Measurements from ENCODE around the gene PID1. TPM values are rescaled to one million over a fixed set of nuclear protein-coding genes. Genes with fewer than 3 reads are reported as not detected.

PID1 gene
- total RNA-seq, 2 donors from 2014 or later = 30.2 to 40.3 TPM

DNA sequence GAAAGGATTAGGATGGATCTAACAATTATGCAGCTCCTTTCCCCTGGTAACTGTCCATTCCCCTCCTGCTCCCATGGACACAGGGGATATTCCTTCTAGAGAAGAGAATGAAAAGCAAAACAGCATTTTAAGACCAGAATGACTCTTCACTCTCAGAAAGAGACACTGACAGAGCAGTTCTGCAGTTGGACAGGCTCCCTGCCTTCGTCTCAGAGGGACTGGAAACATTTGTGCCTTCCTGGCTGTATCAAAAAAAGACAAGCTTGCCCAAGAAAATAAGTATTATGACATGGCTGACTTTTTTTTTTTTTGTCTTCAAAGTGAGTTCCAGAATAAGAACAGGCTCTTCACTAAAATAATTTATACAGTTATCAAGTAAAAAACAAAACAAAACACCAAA, 9.5 kb downstream of the PID1 start:
- H3K36me3 ChIP-seq = no peaks in the 10 kb centered on the region
- intact Hi-C loops (cut with DNase I) = no loop called here
- TF ChIP-seq, protein P1, sequence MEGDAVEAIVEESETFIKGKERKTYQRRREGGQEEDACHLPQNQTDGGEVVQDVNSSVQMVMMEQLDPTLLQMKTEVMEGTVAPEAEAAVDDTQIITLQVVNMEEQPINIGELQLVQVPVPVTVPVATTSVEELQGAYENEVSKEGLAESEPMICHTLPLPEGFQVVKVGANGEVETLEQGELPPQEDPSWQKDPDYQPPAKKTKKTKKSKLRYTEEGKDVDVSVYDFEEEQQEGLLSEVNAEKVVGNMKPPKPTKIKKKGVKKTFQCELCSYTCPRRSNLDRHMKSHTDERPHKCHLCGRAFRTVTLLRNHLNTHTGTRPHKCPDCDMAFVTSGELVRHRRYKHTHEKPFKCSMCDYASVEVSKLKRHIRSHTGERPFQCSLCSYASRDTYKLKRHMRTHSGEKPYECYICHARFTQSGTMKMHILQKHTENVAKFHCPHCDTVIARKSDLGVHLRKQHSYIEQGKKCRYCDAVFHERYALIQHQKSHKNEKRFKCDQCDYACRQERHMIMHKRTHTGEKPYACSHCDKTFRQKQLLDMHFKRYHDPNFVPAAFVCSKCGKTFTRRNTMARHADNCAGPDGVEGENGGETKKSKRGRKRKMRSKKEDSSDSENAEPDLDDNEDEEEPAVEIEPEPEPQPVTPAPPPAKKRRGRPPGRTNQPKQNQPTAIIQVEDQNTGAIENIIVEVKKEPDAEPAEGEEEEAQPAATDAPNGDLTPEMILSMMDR (IDR thresholded peaks at IDR 0.05) = no peak
- no peaks in the 10 kb centered on the region for H3K9me3 ChIP-seq
- H3K9ac ChIP-seq (ENCODE audit: low read depth in 2 of 2, low read length in 2 of 2) = no peak overlapping the region
- H3K27ac ChIP-seq = no peak overlapping the region
- no peak overlapping the region for H3K4me3 ChIP-seq
- H3K27me3 ChIP-seq = no peaks in the 10 kb centered on the region
- DNase-seq = no peak
- H3K4me1 ChIP-seq = no peaks in the 10 kb centered on the region

GRCh38 chr2:229261076-229261475, 10.0 kb downstream of the PID1 start:
- intact Hi-C loops (cut with DNase I) = no loop called here
- no peaks in the 10 kb centered on the region for H3K36me3 ChIP-seq
- TF ChIP-seq, protein P1 (IDR thresholded peaks at IDR 0.05) = no peak
- no peaks in the 10 kb centered on the region for H3K9me3 ChIP-seq
- no peaks in the 10 kb centered on the region for H3K4me1 ChIP-seq
- H3K27me3 ChIP-seq = no peaks in the 10 kb centered on the region
- H3K4me3 ChIP-seq = no peak overlapping the region
- no peak for DNase-seq
- H3K9ac ChIP-seq (ENCODE audit: low read depth in 2 of 2, low read length in 2 of 2) = no peak overlapping the region
- H3K27ac ChIP-seq = no peak overlapping the region

DNA sequence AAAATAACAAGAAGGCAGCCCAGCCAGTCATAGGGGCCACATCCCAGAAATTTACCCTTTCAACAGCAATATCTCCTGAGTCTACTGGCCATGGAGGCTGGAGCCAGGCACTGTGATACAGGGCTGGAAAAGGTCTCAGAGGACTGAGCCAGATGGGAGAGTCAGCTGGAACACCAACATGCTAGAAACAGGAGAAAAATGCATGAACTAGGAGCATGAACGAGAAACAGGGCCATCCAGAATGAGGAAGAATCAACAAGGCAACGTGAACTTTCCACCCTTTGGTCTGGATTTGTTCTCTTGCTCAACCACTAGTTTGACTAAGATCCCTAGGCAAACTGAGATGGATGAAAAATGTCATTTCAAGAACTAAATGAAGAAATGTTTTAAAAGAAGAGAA, 13.1 kb downstream of the PID1 start:
- intact Hi-C loops (cut with DNase I) = loop anchor here (5.0 kb wide), 1 partner anchor 41 kb away; no protein-coding TSS in a partner anchor
- Histone ChIP-seq H3K27ac (no peak overlapping the region), H3K4me1 (no peaks in the 10 kb centered on the region), H3K36me3 (no peaks in the 10 kb centered on the region), H3K4me3 (no peak overlapping the region), H3K9ac (ENCODE audit: low read depth in 2 of 2, low read length in 2 of 2) (no peak overlapping the region), H3K27me3 (no peaks in the 10 kb centered on the region), H3K9me3 (no peaks in the 10 kb centered on the region)
- TF ChIP-seq, protein P1 (IDR thresholded peaks at IDR 0.05) = no peak
- no peak for DNase-seq

DNA sequence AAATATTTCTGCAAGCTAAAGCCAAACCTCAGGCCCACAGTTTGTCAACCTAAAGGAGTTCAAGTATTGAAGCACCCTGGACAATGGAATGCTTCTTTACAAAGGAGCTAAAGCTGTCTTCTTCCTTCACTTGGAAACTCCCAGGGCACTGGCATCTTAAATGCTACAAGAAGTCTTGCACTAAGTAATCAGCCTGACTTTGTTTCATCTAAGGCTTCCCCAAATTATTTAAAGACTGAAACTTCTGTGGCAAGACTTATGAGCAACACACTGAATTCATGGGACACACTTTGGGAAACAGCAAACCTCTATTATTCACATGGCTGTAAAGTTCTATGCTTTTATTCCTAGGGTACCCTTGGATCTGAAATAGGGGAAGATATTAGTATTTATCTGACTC, 14.7 kb downstream of the PID1 start:
- no peaks in the 10 kb centered on the region for H3K27me3 ChIP-seq
- H3K9ac ChIP-seq (ENCODE audit: low read depth in 2 of 2, low read length in 2 of 2) = no peak overlapping the region
- no peaks in the 10 kb centered on the region for H3K36me3 ChIP-seq
- no peak overlapping the region for H3K4me3 ChIP-seq
- DNase-seq = no peak
- no peak overlapping the region for H3K27ac ChIP-seq
- H3K4me1 ChIP-seq = no peaks in the 10 kb centered on the region
- H3K9me3 ChIP-seq = no peaks in the 10 kb centered on the region
- TF ChIP-seq, protein P1 (IDR thresholded peaks at IDR 0.05) = no peak
- intact Hi-C loops (cut with DNase I) = loop anchor here (5.0 kb wide), 1 partner anchor 39 kb away; no protein-coding TSS in a partner anchor

DNA sequence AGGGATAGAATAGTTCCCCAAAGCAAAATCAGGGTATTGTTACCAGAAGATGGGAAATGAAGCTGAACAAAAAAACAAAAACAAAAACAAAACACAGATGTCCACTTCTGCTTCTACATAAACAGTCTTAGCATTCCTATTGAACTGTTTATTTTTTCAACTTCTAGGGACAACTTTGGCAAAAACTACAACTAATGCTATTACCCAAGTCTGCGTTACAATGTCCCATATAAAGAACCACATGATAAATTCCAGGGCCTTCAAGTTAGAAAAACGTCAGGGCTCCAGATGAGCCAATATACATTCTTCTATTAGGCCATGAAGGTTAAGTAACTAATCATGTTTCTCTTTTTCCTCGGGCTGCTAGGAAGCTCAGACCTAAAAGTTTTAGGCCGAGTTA, 16.9 kb downstream of the PID1 start:
- intact Hi-C loops (cut with DNase I) = no loop called here
- no peak overlapping the region for H3K4me3 ChIP-seq
- no peaks in the 10 kb centered on the region for H3K9me3 ChIP-seq
- no peaks in the 10 kb centered on the region for H3K36me3 ChIP-seq
- H3K9ac ChIP-seq (ENCODE audit: low read depth in 2 of 2, low read length in 2 of 2) = no peak overlapping the region
- no peak for DNase-seq
- no peaks in the 10 kb centered on the region for H3K4me1 ChIP-seq
- TF ChIP-seq, protein P1 (IDR thresholded peaks at IDR 0.05) = no peak
- H3K27ac ChIP-seq = no peak overlapping the region
- no peaks in the 10 kb centered on the region for H3K27me3 ChIP-seq

DNA sequence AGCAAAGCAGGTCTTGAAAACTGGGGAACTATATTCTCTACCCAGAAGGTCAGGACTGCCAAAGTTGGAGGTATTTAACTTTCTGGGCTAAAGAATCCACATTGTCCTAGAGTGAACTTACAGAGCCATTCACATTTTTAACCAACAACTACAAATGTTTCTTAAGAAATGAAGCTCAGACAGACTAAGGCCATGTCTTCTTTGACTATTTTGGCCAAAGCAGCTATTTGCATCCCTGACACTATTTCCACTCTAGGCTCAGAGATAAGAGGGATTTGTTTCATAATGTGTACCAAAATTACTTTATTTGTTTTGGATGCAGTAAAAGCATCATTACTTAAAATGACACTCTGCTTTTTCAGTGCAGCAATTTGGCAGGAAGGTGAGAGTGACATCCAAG, 18.1 kb downstream of the PID1 start:
- intact Hi-C loops (cut with DNase I) = no loop called here
- H3K27ac ChIP-seq = no peak overlapping the region
- H3K36me3 ChIP-seq = no peaks in the 10 kb centered on the region
- no peak overlapping the region for H3K9ac ChIP-seq (ENCODE audit: low read depth in 2 of 2, low read length in 2 of 2)
- H3K4me1 ChIP-seq = no peaks in the 10 kb centered on the region
- H3K27me3 ChIP-seq = no peaks in the 10 kb centered on the region
- DNase-seq = no peak
- H3K4me3 ChIP-seq = no peak overlapping the region
- TF ChIP-seq, protein P1 (IDR thresholded peaks at IDR 0.05) = no peak
- no peaks in the 10 kb centered on the region for H3K9me3 ChIP-seq

All from colonic mucosa (tissue), 4 donors.